Stimulated activated CD4-positive, alpha-beta T cell treated with anti-CD3 and anti-CD28 coated beads, Interleukin-2, amount 100 ng/mL, for 48 hours (primary cell): ENCODE results near the gene ABCF2.

Experiments used
- DNase-seq, 2 donors: peaks; one replicate each; pipeline ENCODE4 v3.0.0-alpha.2; 2020

Gene ABCF2

GRCh38 chr7:151240942-151241754 is 14.1 kb upstream of the ABCF2 start:
- no peak for DNase-seq

GRCh38 chr7:151240536-151240935 is 13.5 kb upstream of the ABCF2 start:
- DNase-seq: no peak

- no peak for DNase-seq
These were observed 12.9 kb upstream of the ABCF2 start for GRCh38 chr7:151239837-151240459.

- DNase-seq: no peak
These were observed 12.2 kb upstream of the ABCF2 start for GRCh38 chr7:151238924-151239836.

- DNase-seq: no peak
These were observed 11.3 kb upstream of the ABCF2 start for GRCh38 chr7:151238190-151238810.

GRCh38 chr7:151237244-151238189 is 10.5 kb upstream of the ABCF2 start:
- no peak for DNase-seq

GRCh38 chr7:151236406-151236805 is 9.4 kb upstream of the ABCF2 start:
- no peak for DNase-seq

GRCh38 chr7:151235091-151235787 is 8.2 kb upstream of the ABCF2 start:
- no peak for DNase-seq

GRCh38 chr7:151233804-151234203 is 6.8 kb upstream of the ABCF2 start:
- DNase-seq: no peak

GRCh38 chr7:151232917-151233701 is 6.1 kb upstream of the ABCF2 start:
- DNase-seq: peak; percentile 65 to 66

GRCh38 chr7:151232091-151232916 is 5.3 kb upstream of the ABCF2 start, which contains the start of gene CHPF2:
Gene CHPF2 (plus strand): TSS chr7:151232483. CDS start chr7:151234012, 1,529 bp downstream.
- peak; percentile 88 for DNase-seq

- no peak for DNase-seq
These were observed 4.1 kb upstream of the ABCF2 start for GRCh38 chr7:151231080-151231479.

- no peak for DNase-seq
These were observed 2.2 kb upstream of the ABCF2 start for GRCh38 chr7:151229249-151229648.

GRCh38 chr7:151228024-151228866 is 1.2 kb upstream of the ABCF2 start:
- no peak for DNase-seq

- DNase-seq: no peak
These were observed 488 bp downstream of the ABCF2 start for GRCh38 chr7:151226560-151226874.

GRCh38 chr7:151225948-151226510 is 976 bp downstream of the ABCF2 start:
- no peak for DNase-seq

GRCh38 chr7:151223728-151224127 is 3.3 kb downstream of the ABCF2 start:
- no peak for DNase-seq

- no peak for DNase-seq
These were observed 8.8 kb downstream of the ABCF2 start for GRCh38 chr7:151218170-151218569.
